Neuron (in vitro differentiated cells): ENCODE data around the gene BET1.

Experiments used
- H2AFZ ChIP-seq: one replicate; pipeline ENCODE4 v1.6.1; 2013; ENCODE audit warnings: low read depth, mild to moderate bottlenecking, inconsistent platforms, low read length, moderate library complexity
- H3K27me3 ChIP-seq: one replicate; pipeline ENCODE4 v1.6.1; 2013; ENCODE audit warnings: low read length; ENCODE audit not compliant: insufficient read depth
- H3K36me3 ChIP-seq: one replicate; pipeline ENCODE4 v1.6.1; 2013; ENCODE audit warnings: low read length; ENCODE audit not compliant: insufficient read depth
- H3K4me1 ChIP-seq: one replicate; pipeline ENCODE4 v1.6.1; 2013; ENCODE audit warnings: low read length; ENCODE audit not compliant: insufficient read depth
- H3K4me3 ChIP-seq: 2 replicates; pipeline ENCODE4 v1.5.1; 2013; ENCODE audit warnings: mild to moderate bottlenecking, low read length, moderate library complexity
- H3K9me3 ChIP-seq: one replicate; pipeline ENCODE4 v1.6.1; 2013; ENCODE audit warnings: low read length

The BET1 gene

GRCh38 chr7:93944673-93945072 lies 59.5 kb downstream of the BET1 start:
- H3K27me3 ChIP-seq: no peaks in the 10 kb centered on the region
- no peak overlapping the region for H2AFZ ChIP-seq
- H3K4me1 ChIP-seq: no peaks in the 10 kb centered on the region
- no peaks in the 10 kb centered on the region for H3K36me3 ChIP-seq
- H3K4me3 ChIP-seq: no peak overlapping the region
- no peaks in the 10 kb centered on the region for H3K9me3 ChIP-seq

- no peak overlapping the region for H2AFZ ChIP-seq
- H3K9me3 ChIP-seq: no peaks in the 10 kb centered on the region
- no peaks in the 10 kb centered on the region for H3K4me1 ChIP-seq
- no peaks in the 10 kb centered on the region for H3K36me3 ChIP-seq
- no peak overlapping the region for H3K4me3 ChIP-seq
- no peaks in the 10 kb centered on the region for H3K27me3 ChIP-seq
Observed at GRCh38 chr7:93943816-93944540, 60.2 kb downstream of the BET1 start.
